ENCODE results near the gene SEC14L1.

GRCh38 chr17:77212081-77212832, 71.5 kb downstream of the SEC14L1 start:
- TF ChIP-seq CTCF (IDR thresholded peaks at IDR 0.05) (no peak), POLR2A (IDR thresholded peaks at IDR 0.05) (no peak)
